HL-60 (cell line): ENCODE measurements around the gene TRIM17.

ENCODE experiments used
- DNase-seq, 2 experiments: peaks; one replicate each; pipeline ENCODE4 v3.0.0-alpha.2; 2010 to 2020; ENCODE audit warnings: low read depth in 1 of 2, low spot score in 1 of 2
- H3K27ac ChIP-seq: fragments of 250-450 bp; sonication (Bioruptor Pico); replicated peaks from 2 replicates; pipeline ENCODE4 v1.5.1; 2020; ENCODE audit warnings: mild to moderate bottlenecking, moderate library complexity
- H3K27me3 ChIP-seq: fragments of 250-450 bp; sonication (Bioruptor Pico); 2 replicates; pipeline ENCODE4 v1.5.1; 2021; ENCODE audit warnings: mild to moderate bottlenecking, moderate library complexity; ENCODE audit not compliant: insufficient read depth, poor library complexity, severe bottlenecking
- H3K4me3 ChIP-seq: replicated peaks from 2 replicates; pipeline ENCODE4 v1.5.1; 2011; ENCODE audit warnings: mild to moderate bottlenecking, control low read depth, low read length; ENCODE audit not compliant: insufficient read depth
- GABPA ChIP-seq: IDR thresholded peaks from 2 replicates; pipeline ENCODE4 v1.6.1; 2012; ENCODE audit warnings: low read depth
- POLR2AphosphoS5 ChIP-seq: IDR thresholded peaks from 2 replicates; pipeline ENCODE4 v1.6.1; 2012; ENCODE audit warnings: low read depth
- SPI1 ChIP-seq: IDR thresholded peaks from 2 replicates; pipeline ENCODE4 v1.6.1; 2012; ENCODE audit warnings: low read depth, mild to moderate bottlenecking, borderline replicate concordance
- TF ChIP-seq, protein P1 (sequence below): IDR thresholded peaks from 2 replicates; pipeline ENCODE4 v1.6.1; 2012; ENCODE audit warnings: low read depth; ENCODE audit not compliant: insufficient replicate concordance
- TF ChIP-seq, protein P2 (sequence below): IDR thresholded peaks from one replicate; pipeline ENCODE4 v1.5.1; 2011; ENCODE audit warnings: low read length, control low read depth, inconsistent platforms; ENCODE audit not compliant: insufficient read depth

The TRIM17 gene

DNA sequence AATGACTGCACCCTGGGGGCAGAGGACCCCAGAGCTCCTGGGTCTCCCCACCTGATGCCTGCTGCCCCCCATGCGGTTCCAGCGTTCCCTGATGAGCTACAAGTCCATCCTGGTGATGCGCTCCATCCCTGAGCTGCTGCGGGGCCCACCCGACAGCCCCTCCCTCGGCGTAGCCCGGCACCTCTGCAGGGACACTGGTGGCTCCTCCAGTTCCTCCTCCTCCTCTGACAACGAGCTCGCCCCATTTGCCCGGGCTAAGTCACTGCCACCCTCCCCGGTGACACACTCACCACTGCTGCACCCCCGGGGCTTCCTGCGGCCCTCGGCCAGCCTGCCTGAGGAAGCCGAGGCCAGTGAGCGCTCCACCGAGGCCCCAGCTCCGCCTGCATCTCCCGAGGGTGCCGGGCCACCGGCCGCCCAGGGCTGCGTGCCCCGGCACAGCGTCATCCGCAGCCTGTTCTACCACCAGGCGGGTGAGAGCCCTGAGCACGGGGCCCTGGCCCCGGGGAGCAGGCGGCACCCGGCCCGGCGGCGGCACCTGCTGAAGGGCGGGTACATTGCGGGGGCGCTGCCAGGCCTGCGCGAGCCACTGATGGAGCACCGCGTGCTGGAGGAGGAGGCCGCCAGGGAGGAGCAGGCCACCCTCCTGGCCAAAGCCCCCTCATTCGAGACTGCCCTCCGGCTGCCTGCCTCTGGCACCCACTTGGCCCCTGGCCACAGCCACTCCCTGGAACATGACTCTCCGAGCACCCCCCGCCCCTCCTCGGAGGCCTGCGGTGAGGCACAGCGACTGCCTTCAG is 45.5 kb downstream of the TRIM17 start:
- no peak for TF ChIP-seq GABPA
- TF ChIP-seq POLR2AphosphoS5 = no peak
- TF ChIP-seq, protein P1, sequence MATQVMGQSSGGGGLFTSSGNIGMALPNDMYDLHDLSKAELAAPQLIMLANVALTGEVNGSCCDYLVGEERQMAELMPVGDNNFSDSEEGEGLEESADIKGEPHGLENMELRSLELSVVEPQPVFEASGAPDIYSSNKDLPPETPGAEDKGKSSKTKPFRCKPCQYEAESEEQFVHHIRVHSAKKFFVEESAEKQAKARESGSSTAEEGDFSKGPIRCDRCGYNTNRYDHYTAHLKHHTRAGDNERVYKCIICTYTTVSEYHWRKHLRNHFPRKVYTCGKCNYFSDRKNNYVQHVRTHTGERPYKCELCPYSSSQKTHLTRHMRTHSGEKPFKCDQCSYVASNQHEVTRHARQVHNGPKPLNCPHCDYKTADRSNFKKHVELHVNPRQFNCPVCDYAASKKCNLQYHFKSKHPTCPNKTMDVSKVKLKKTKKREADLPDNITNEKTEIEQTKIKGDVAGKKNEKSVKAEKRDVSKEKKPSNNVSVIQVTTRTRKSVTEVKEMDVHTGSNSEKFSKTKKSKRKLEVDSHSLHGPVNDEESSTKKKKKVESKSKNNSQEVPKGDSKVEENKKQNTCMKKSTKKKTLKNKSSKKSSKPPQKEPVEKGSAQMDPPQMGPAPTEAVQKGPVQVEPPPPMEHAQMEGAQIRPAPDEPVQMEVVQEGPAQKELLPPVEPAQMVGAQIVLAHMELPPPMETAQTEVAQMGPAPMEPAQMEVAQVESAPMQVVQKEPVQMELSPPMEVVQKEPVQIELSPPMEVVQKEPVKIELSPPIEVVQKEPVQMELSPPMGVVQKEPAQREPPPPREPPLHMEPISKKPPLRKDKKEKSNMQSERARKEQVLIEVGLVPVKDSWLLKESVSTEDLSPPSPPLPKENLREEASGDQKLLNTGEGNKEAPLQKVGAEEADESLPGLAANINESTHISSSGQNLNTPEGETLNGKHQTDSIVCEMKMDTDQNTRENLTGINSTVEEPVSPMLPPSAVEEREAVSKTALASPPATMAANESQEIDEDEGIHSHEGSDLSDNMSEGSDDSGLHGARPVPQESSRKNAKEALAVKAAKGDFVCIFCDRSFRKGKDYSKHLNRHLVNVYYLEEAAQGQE = no peak
- TF ChIP-seq, protein P2, sequence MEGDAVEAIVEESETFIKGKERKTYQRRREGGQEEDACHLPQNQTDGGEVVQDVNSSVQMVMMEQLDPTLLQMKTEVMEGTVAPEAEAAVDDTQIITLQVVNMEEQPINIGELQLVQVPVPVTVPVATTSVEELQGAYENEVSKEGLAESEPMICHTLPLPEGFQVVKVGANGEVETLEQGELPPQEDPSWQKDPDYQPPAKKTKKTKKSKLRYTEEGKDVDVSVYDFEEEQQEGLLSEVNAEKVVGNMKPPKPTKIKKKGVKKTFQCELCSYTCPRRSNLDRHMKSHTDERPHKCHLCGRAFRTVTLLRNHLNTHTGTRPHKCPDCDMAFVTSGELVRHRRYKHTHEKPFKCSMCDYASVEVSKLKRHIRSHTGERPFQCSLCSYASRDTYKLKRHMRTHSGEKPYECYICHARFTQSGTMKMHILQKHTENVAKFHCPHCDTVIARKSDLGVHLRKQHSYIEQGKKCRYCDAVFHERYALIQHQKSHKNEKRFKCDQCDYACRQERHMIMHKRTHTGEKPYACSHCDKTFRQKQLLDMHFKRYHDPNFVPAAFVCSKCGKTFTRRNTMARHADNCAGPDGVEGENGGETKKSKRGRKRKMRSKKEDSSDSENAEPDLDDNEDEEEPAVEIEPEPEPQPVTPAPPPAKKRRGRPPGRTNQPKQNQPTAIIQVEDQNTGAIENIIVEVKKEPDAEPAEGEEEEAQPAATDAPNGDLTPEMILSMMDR = no peak
- no peak for TF ChIP-seq SPI1
- H3K4me3 ChIP-seq = no peak overlapping the region
- peaks cover 3% of the 10 kb centered on the region for H3K27me3 ChIP-seq
- no peak for DNase-seq
- H3K27ac ChIP-seq = no peak overlapping the region

DNA sequence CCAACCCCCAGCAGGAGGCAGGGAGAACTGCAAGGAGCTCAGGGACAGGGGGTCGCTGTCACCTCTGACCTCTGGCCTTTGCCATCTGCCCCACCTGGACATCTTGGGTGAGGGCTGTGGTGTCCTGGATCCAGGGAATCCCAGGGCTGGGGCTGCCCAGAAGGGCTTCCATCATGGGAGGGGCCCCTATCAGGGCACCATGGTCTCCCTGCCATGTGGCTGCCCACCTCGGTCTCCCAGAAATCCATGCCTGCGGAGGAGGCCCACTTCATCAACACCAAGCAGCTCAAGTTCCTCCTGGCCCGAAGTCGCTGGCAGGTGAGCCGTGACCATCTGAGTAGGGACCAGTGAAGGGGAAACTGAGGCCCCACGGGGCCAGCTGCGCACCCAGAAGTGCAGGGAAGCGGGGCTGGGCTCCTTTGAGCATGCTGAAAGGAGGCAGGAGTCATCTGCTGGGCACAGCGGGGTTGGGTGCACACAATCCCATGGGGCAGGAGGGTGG is 46.2 kb downstream of the TRIM17 start:
- Histone ChIP-seq H3K27me3 (peaks cover 3% of the 10 kb centered on the region), H3K27ac (no peak overlapping the region), H3K4me3 (no peak overlapping the region)
- TF ChIP-seq, protein P1 = no peak
- TF ChIP-seq GABPA = no peak
- no peak for TF ChIP-seq POLR2AphosphoS5
- no peak for TF ChIP-seq SPI1
- TF ChIP-seq, protein P2 = no peak
- DNase-seq = no peak

DNA sequence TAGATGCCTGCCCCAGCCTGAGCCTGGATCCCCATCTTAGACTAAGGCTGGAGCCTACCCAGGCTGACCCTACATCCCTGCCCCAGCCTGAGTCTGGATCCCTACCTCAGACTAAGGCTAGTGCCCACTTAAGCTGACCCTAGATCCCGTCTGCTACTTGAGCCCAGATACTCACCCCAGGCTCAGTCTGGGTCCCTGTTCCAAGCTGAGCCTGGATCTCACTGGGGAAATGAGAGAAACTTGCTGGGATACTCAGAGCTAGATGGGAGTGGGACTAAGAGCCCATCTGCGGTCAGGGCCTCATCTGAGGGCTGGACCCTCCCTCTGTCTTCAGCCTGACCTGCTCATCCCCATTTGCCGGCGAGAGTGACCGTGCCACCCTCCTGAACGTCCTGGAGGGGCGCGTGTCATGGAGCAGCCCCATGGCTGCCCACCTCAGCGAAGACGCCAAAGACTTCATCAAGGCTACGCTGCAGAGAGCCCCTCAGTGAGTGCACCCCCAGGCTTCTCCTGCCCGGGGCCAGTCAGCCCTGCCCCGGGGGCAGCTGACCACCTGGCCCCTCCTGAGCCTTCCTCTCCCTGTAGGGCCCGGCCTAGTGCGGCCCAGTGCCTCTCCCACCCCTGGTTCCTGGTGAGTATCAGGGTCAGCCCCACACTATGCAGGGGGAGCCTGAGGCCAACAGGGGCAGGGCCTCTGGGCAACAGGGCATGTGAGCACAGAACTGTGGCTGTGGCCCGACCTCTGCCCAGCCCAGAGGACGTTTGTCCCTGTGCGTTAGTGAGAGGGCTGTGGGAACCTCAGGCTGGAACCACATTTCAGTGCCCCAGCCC is 46.8 kb downstream of the TRIM17 start:
- peaks cover 3% of the 10 kb centered on the region for H3K27me3 ChIP-seq
- no peak for DNase-seq
- no peak for TF ChIP-seq SPI1
- no peak for TF ChIP-seq GABPA
- no peak for TF ChIP-seq POLR2AphosphoS5
- TF ChIP-seq, protein P2 = no peak
- TF ChIP-seq, protein P1 = no peak
- H3K4me3 ChIP-seq = no peak overlapping the region
- no peak overlapping the region for H3K27ac ChIP-seq
